ENCODE results near the gene CACNA1G.

DNA sequence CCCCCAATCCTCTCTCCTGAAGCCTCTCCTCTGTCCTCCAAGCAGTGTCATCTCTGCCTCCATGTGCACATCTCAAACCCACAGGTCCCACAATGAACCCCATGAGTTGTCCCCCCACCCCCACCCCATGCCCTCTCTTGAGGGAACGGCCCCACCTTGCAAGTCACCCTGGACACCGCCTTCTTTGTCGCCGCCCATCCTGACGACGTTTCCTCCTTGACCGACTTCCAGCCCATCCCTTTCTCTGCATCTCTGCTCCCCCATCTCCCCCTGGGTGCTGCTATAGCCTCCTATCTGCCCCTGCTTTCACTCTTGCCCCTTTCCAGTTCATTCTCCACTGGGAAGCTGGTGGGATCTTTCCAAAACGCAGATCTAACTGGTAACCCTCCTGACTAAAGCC is 15.2 kb upstream of the CACNA1G start:
- TF ChIP-seq, protein P1, sequence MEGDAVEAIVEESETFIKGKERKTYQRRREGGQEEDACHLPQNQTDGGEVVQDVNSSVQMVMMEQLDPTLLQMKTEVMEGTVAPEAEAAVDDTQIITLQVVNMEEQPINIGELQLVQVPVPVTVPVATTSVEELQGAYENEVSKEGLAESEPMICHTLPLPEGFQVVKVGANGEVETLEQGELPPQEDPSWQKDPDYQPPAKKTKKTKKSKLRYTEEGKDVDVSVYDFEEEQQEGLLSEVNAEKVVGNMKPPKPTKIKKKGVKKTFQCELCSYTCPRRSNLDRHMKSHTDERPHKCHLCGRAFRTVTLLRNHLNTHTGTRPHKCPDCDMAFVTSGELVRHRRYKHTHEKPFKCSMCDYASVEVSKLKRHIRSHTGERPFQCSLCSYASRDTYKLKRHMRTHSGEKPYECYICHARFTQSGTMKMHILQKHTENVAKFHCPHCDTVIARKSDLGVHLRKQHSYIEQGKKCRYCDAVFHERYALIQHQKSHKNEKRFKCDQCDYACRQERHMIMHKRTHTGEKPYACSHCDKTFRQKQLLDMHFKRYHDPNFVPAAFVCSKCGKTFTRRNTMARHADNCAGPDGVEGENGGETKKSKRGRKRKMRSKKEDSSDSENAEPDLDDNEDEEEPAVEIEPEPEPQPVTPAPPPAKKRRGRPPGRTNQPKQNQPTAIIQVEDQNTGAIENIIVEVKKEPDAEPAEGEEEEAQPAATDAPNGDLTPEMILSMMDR (IDR thresholded peaks at IDR 0.05; ENCODE audit: low read length) = no peak
- TF ChIP-seq EZH2 (IDR thresholded peaks at IDR 0.05; ENCODE audit: borderline replicate concordance, low read length) = no peak
